Activated B cell treated with CpG ODN at 0.5 μM for 24 hours (primary cell): ENCODE measurements around the gene TGDS. TPM values are rescaled to one million over a fixed set of nuclear protein-coding genes. Genes with fewer than 3 reads are reported as not detected.

Source experiments
- ATAC-seq: fragments of 200-7000 bp; cut with Tn5 transposase; one replicate; pipeline ENCODE4 v1.10.0; 2021; ENCODE audit warnings: low read depth, mild to moderate bottlenecking, moderate library complexity
- CTCF ChIA-PET: fragments of 350-600 bp; sonication (Branson Sonifier 250); formaldehyde crosslinking; loops from one replicate; lab custom pipeline; 2021; ENCODE audit warnings: antibody characterized with exemption; lab: Charles Lee
- POLR2A ChIA-PET: fragments of 350-600 bp; sonication (Branson Sonifier 250); formaldehyde crosslinking; loops from one replicate; lab custom pipeline; 2021; ENCODE audit warnings: antibody characterized with exemption; lab: Charles Lee
- DNase-seq: peaks from one replicate; pipeline ENCODE4 v3.0.0; 2022
- H3K27ac Mint-ChIP-seq: one replicate; pipeline ENCODE4 v1.8.0; 2020; ENCODE audit warnings: mixed read lengths
- H3K27me3 Mint-ChIP-seq: one replicate; pipeline ENCODE4 v1.8.0; 2021; ENCODE audit warnings: mixed read lengths
- H3K36me3 Mint-ChIP-seq: one replicate; pipeline ENCODE4 v1.8.0; 2021; ENCODE audit warnings: low read depth, mixed read lengths
- H3K4me1 Mint-ChIP-seq: one replicate; pipeline ENCODE4 v1.8.0; 2021; ENCODE audit warnings: mixed read lengths
- H3K4me3 Mint-ChIP-seq: one replicate; pipeline ENCODE4 v1.8.0; 2020; ENCODE audit warnings: mild to moderate bottlenecking, mixed read lengths
- H3K9me3 Mint-ChIP-seq: one replicate; pipeline ENCODE4 v1.8.0; 2020; ENCODE audit warnings: mixed read lengths
- CTCF ChIP-seq: fragments of 200-600 bp; IDR thresholded peaks from one replicate; pipeline ENCODE4 v1.8.0; 2022; ENCODE audit warnings: antibody characterized with exemption, mild to moderate bottlenecking
- intact Hi-C: fragments of 100-400 bp; cut with micrococcal nuclease; formaldehyde crosslinking; loops from one replicate; pipeline ENCODE4 v1.15.1; 2024
- total RNA-seq: library from RNA; stranded (reverse); gene quantifications from 2 replicates; pipeline ENCODE4 v1.2.3, GENCODE V29; 2022

TGDS gene
- total RNA-seq, 1 donor from 2014 or later, result 12.7 TPM

- Mint-ChIP-seq H3K4me1 (no peaks in the 10 kb centered on the region), H3K4me3 (no peak overlapping the region), H3K36me3 (peaks cover 22% of the 10 kb centered on the region), H3K27ac (no peak overlapping the region), H3K27me3 (no peaks in the 10 kb centered on the region), H3K9me3 (no peaks in the 10 kb centered on the region)
- DNase-seq (no peak), ATAC-seq (no peak)
- CTCF ChIA-PET, result interaction anchor here (1.4 kb wide), 1 partner anchor 15 kb away, joined by 3 read pairs; no protein-coding TSS in a partner anchor
- no peak for TF ChIP-seq CTCF
- intact Hi-C loops, result no loop called here
- POLR2A ChIA-PET, result no interaction called here
These were observed 36.5 kb upstream of the TGDS start for GRCh38 chr13:94632226-94632980.

- ATAC-seq (no peak), DNase-seq (no peak)
- POLR2A ChIA-PET, result no interaction called here
- TF ChIP-seq CTCF, result no peak
- no peak overlapping the region for H3K4me3 Mint-ChIP-seq
- no peak overlapping the region for H3K27ac Mint-ChIP-seq
- no peaks in the 10 kb centered on the region for H3K27me3 Mint-ChIP-seq
- H3K36me3 Mint-ChIP-seq, result peaks cover 28% of the 10 kb centered on the region
- intact Hi-C loops, result no loop called here
- H3K9me3 Mint-ChIP-seq, result no peaks in the 10 kb centered on the region
- H3K4me1 Mint-ChIP-seq, result no peaks in the 10 kb centered on the region
- CTCF ChIA-PET, result interaction anchor here (0.6 to 1.4 kb wide), 2 partner anchors 13 to 1176 kb away, joined by 3 read pairs; no protein-coding TSS in a partner anchor
These were observed 34.9 kb upstream of the TGDS start for GRCh38 chr13:94630858-94631257.

- intact Hi-C loops, result loop anchor here (5.0 kb wide), 1 partner anchor 854 kb away; no protein-coding TSS in a partner anchor
- ChIA-PET CTCF (no interaction called here), POLR2A (no interaction called here)
- TF ChIP-seq CTCF, result no peak
- H3K4me1 Mint-ChIP-seq, result no peaks in the 10 kb centered on the region
- peaks cover 50% of the 10 kb centered on the region for H3K36me3 Mint-ChIP-seq
- ATAC-seq, result no peak
- no peaks in the 10 kb centered on the region for H3K9me3 Mint-ChIP-seq
- no peak overlapping the region for H3K4me3 Mint-ChIP-seq
- no peak for DNase-seq
- H3K27me3 Mint-ChIP-seq, result no peaks in the 10 kb centered on the region
- H3K27ac Mint-ChIP-seq, result no peak overlapping the region
These were observed 27.4 kb upstream of the TGDS start for GRCh38 chr13:94623316-94623715.

- Mint-ChIP-seq H3K27me3 (no peaks in the 10 kb centered on the region), H3K4me3 (no peak overlapping the region), H3K4me1 (no peaks in the 10 kb centered on the region), H3K27ac (no peak overlapping the region), H3K36me3 (peaks cover 46% of the 10 kb centered on the region), H3K9me3 (no peaks in the 10 kb centered on the region)
- CTCF ChIA-PET, result interaction anchor here (0.7 kb wide), 1 partner anchor 186 kb away, joined by 4 read pairs; no protein-coding TSS in a partner anchor
- POLR2A ChIA-PET, result no interaction called here
- intact Hi-C loops, result loop anchor here (5.0 kb wide), 1 partner anchor 855 kb away; no protein-coding TSS in a partner anchor
- no peak for TF ChIP-seq CTCF
- ATAC-seq (no peak), DNase-seq (no peak)
These were observed 26.4 kb upstream of the TGDS start for GRCh38 chr13:94622344-94622743.

- no peak for DNase-seq
- intact Hi-C loops, result loop anchor here (1.0 to 5.0 kb wide), 2 partner anchors 784 to 857 kb away; no protein-coding TSS in a partner anchor
- H3K9me3 Mint-ChIP-seq, result no peaks in the 10 kb centered on the region
These were observed 24.4 kb upstream of the TGDS start for GRCh38 chr13:94620286-94620896.

More at GRCh38 chr13:94620286-94620896, 24.4 kb upstream of the TGDS start:
- POLR2A ChIA-PET, result no interaction called here
- H3K27me3 Mint-ChIP-seq, result no peaks in the 10 kb centered on the region
- peaks cover 3% of the 10 kb centered on the region for H3K4me1 Mint-ChIP-seq
- no peak overlapping the region for H3K27ac Mint-ChIP-seq
- CTCF ChIA-PET, result interaction anchor here (1.2 to 9.2 kb wide), 4 partner anchors 9 to 784 kb away, joined by 3 to 240 read pairs (median 6); no protein-coding TSS in a partner anchor
- peaks cover 42% of the 10 kb centered on the region for H3K36me3 Mint-ChIP-seq
- no peak for TF ChIP-seq CTCF
- no peak overlapping the region for H3K4me3 Mint-ChIP-seq
- ATAC-seq, result no peak
